Right atrium auricular region (tissue), 2 donors: ENCODE results near the gene LAMA2. TPM values are rescaled to one million over a fixed set of nuclear protein-coding genes. Genes with fewer than 3 reads are reported as not detected.

Source experiments
- DNase-seq: peaks from one replicate; pipeline ENCODE4 v3.0.0-alpha.2; 2019; ENCODE audit warnings: low spot score
- H3K27ac ChIP-seq, 2 donors: fragments of 200-600 bp; sonication (generic); 1 replicate in 1 of 2; 2 replicates in 1 of 2; pipeline ENCODE4 v1.5.1; 2016 to 2019
- H3K27me3 ChIP-seq, 2 donors: fragments of 200-600 bp; sonication (generic); one replicate each; pipeline versions ENCODE4 v1.5.1 to v1.6.0; 2017 to 2019
- H3K36me3 ChIP-seq: fragments of 200-600 bp; sonication (generic); one replicate; pipeline ENCODE4 v1.5.1; 2016
- H3K4me1 ChIP-seq, 2 donors: fragments of 200-600 bp; sonication (generic); one replicate each; pipeline versions ENCODE4 v1.5.1 to v1.6.0; 2017 to 2019
- H3K4me3 ChIP-seq, 2 donors: fragments of 200-600 bp; sonication (generic); 1 replicate in 1 of 2; 2 replicates in 1 of 2; pipeline ENCODE4 v1.5.1; 2017 to 2019; ENCODE audit warnings: mild to moderate bottlenecking in 1 of 2, moderate library complexity in 1 of 2
- H3K9me3 ChIP-seq, 2 donors: fragments of 200-600 bp; sonication (generic); one replicate each; pipeline ENCODE4 v1.5.1; 2019
- CTCF ChIP-seq, 2 donors: fragments of 200-600 bp; sonication (generic); IDR thresholded peaks; one replicate each; pipeline ENCODE4 v1.5.1; 2019; ENCODE audit warnings: antibody characterized with exemption in 2 of 2
- total RNA-seq, 2 donors: library from RNA; depleted of rRNA; stranded (reverse); fragments of >200 nt; gene quantifications; one replicate each; pipeline ENCODE4 v1.1.0, GENCODE V29; 2016

Gene LAMA2
- total RNA-seq, 2 donors from 2014 or later: 150 to 166 TPM

DNA sequence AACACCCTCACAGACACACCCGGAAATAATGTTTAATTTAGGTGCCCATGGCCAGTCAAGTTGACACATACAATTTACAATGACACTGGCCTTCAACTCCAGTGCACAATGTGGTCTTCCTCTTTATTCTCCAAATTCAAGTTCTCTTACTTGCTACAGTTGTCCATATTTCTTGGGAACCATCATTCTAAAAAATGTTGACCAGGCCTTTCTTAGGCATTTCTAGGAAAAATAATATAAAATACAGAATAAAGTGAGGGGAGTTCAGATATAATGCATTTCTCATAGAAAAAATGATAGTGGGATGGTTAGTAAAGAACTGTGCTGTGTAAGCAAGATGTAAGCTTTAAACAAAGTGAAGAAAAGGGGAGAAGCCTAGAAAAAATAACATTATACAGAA, 528.2 kb downstream of the LAMA2 start:
- peaks cover 35% of the 10 kb centered on the region for H3K36me3 ChIP-seq
- no peak for TF ChIP-seq CTCF (IDR thresholded peaks at IDR 0.05)

DNA sequence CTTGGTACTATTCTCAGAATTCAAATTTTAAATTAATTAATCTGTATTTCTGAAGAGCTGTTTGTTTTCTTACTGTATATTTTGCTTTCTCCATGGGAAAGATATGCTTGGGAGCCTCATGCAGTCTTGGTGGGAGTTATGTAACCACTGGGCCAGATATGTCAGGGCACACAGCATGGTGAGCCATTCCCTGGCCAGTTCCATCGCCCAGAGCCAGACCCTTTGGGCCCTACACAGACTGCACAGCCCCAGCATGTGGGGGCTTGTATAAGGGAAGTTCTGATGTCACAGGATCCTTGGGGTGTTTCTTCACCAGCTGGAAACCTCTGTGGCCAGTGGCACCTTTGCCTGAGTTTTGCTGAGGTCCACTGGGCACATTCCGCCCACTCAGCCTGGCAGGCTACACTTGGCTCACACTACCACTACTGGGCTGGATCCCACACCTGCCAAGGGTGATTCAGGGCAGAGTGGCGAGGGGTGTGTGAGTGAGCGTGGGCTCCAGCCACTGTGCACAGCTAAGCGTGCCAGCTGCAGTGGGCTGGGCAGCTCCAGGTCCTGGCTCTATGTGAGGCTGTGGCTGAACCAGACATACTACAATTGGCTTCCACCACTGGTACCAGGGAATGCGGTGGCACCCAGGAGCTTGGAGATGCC, 533.5 kb downstream of the LAMA2 start:
- H3K9me3 ChIP-seq: no peaks in the 10 kb centered on the region
- DNase-seq: no peak
- H3K36me3 ChIP-seq: peaks cover 24% of the 10 kb centered on the region
- no peak overlapping the region for H3K4me3 ChIP-seq
- peaks cover 0 to 10% of the 10 kb centered on the region in 2 donors for H3K4me1 ChIP-seq
- H3K27me3 ChIP-seq: no peaks in the 10 kb centered on the region
- peak overlapping the region in 1 of 2 donors; percentile 58 for H3K27ac ChIP-seq
- TF ChIP-seq CTCF (IDR thresholded peaks at IDR 0.05): no peak

More for the DNA sequence above, 528.2 kb downstream of the LAMA2 start:
- DNase-seq: no peak
- Histone ChIP-seq H3K27ac (no peak overlapping the region), H3K4me3 (no peak overlapping the region), H3K9me3 (no peaks in the 10 kb centered on the region), H3K4me1 (no peaks in the 10 kb centered on the region), H3K27me3 (no peaks in the 10 kb centered on the region)

- Histone ChIP-seq H3K27ac (no peak overlapping the region), H3K27me3 (no peaks in the 10 kb centered on the region), H3K4me3 (no peak overlapping the region), H3K36me3 (peaks cover 24% of the 10 kb centered on the region), H3K4me1 (peaks cover 0 to 10% of the 10 kb centered on the region in 2 donors), H3K9me3 (no peaks in the 10 kb centered on the region)
- no peak for TF ChIP-seq CTCF (IDR thresholded peaks at IDR 0.05)
- no peak for DNase-seq
Measured at GRCh38 chr6:129417416-129418086, 534.6 kb downstream of the LAMA2 start.

- no peak overlapping the region for H3K27ac ChIP-seq
- DNase-seq: no peak
- no peaks in the 10 kb centered on the region for H3K27me3 ChIP-seq
- H3K9me3 ChIP-seq: peaks cover 0 to 6% of the 10 kb centered on the region in 2 donors
- H3K4me3 ChIP-seq: no peak overlapping the region
- TF ChIP-seq CTCF (IDR thresholded peaks at IDR 0.05): no peak
- peaks cover 0 to 10% of the 10 kb centered on the region in 2 donors for H3K4me1 ChIP-seq
- H3K36me3 ChIP-seq: peaks cover 21% of the 10 kb centered on the region
Measured at GRCh38 chr6:129419324-129419723, 536.4 kb downstream of the LAMA2 start.

DNA sequence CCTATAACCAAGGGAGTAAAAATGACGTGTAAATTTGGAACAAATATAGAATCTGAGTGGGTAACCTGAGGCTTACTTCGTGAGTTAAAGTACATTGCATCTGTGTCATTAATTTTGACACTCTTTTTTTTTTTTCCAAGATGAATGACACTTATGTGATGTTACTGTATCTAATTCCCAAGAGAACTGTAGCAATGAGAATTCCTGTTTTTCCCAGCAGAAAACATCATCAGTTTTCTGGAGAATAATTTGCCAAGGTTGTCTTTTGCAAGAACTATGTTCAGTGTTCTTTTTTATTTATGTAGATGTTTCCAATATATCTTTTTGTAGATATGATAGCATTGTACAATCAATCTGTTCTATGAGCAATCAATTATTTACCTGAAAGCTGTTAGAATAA, 543.4 kb downstream of the LAMA2 start:
- no peaks in the 10 kb centered on the region for H3K27me3 ChIP-seq
- no peak overlapping the region for H3K4me3 ChIP-seq
- no peak for DNase-seq
- peaks cover 0 to 6% of the 10 kb centered on the region in 2 donors for H3K9me3 ChIP-seq
- peaks cover 30% of the 10 kb centered on the region for H3K36me3 ChIP-seq
- no peaks in the 10 kb centered on the region for H3K4me1 ChIP-seq
- TF ChIP-seq CTCF (IDR thresholded peaks at IDR 0.05): no peak
- no peak overlapping the region for H3K27ac ChIP-seq
